Colonic mucosa (tissue), 4 donors: ENCODE results near the gene IL20. TPM values are rescaled to one million over a fixed set of nuclear protein-coding genes. Genes with fewer than 3 reads are reported as not detected.

Source experiments
- DNase-seq: peaks from one replicate; pipeline ENCODE4 v3.0.0-alpha.2; 2020
- H3K27ac ChIP-seq: fragments of 200-600 bp; one replicate; pipeline ENCODE4 v1.8.0; 2021
- H3K27me3 ChIP-seq: fragments of 200-600 bp; one replicate; pipeline ENCODE4 v1.8.0; 2021
- H3K36me3 ChIP-seq: fragments of 200-600 bp; one replicate; pipeline ENCODE4 v1.8.0; 2021
- H3K4me1 ChIP-seq: fragments of 200-600 bp; one replicate; pipeline ENCODE4 v1.8.0; 2021; ENCODE audit warnings: mild to moderate bottlenecking
- H3K4me3 ChIP-seq: fragments of 200-600 bp; one replicate; pipeline ENCODE4 v1.8.0; 2021
- H3K9ac ChIP-seq, 2 donors: one replicate each; pipeline ENCODE4 v1.7.0; 2013; ENCODE audit warnings: control low read depth in 2 of 2, low read depth in 2 of 2, low read length in 2 of 2
- H3K9me3 ChIP-seq: fragments of 200-600 bp; one replicate; pipeline ENCODE4 v1.8.0; 2021
- intact Hi-C: fragments of 100-400 bp; cut with DNase I; formaldehyde crosslinking; loops from one replicate; pipeline ENCODE4 v1.14.1; 2022
- total RNA-seq, 2 donors: library from RNA; stranded (reverse); fragmentation: NEBNext Ultra II Directional in 1 of 2; extraction: Animal tissue kit (Norgen Biotek cat#: 25700) in 1 of 2; gene quantifications; one replicate each; pipeline ENCODE4 v1.2.1, GENCODE V29; 2021
- TF ChIP-seq, protein P1 (sequence below): fragments of 200-600 bp; IDR thresholded peaks from one replicate; pipeline ENCODE4 v1.8.0; 2022; ENCODE audit warnings: antibody characterized with exemption, mild to moderate bottlenecking
- donor health status: healthy.
- donor health status: DM: no; HTN: no; CAD: no.
- donor health status: DM: no; HTN: no; CAD: no.

IL20 gene
- total RNA-seq, 2 donors from 2014 or later = not detected

GRCh38 chr1:206898915-206899431 is 33.5 kb downstream of the IL20 start:
- Histone ChIP-seq H3K36me3 (no peaks in the 10 kb centered on the region), H3K27me3 (no peaks in the 10 kb centered on the region), H3K9ac (no peak overlapping the region), H3K4me1 (no peaks in the 10 kb centered on the region), H3K4me3 (no peak overlapping the region), H3K27ac (no peak overlapping the region), H3K9me3 (no peaks in the 10 kb centered on the region)
- no peak for DNase-seq
- TF ChIP-seq, protein P1, sequence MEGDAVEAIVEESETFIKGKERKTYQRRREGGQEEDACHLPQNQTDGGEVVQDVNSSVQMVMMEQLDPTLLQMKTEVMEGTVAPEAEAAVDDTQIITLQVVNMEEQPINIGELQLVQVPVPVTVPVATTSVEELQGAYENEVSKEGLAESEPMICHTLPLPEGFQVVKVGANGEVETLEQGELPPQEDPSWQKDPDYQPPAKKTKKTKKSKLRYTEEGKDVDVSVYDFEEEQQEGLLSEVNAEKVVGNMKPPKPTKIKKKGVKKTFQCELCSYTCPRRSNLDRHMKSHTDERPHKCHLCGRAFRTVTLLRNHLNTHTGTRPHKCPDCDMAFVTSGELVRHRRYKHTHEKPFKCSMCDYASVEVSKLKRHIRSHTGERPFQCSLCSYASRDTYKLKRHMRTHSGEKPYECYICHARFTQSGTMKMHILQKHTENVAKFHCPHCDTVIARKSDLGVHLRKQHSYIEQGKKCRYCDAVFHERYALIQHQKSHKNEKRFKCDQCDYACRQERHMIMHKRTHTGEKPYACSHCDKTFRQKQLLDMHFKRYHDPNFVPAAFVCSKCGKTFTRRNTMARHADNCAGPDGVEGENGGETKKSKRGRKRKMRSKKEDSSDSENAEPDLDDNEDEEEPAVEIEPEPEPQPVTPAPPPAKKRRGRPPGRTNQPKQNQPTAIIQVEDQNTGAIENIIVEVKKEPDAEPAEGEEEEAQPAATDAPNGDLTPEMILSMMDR = no peak
- intact Hi-C loops = no loop called here

DNA sequence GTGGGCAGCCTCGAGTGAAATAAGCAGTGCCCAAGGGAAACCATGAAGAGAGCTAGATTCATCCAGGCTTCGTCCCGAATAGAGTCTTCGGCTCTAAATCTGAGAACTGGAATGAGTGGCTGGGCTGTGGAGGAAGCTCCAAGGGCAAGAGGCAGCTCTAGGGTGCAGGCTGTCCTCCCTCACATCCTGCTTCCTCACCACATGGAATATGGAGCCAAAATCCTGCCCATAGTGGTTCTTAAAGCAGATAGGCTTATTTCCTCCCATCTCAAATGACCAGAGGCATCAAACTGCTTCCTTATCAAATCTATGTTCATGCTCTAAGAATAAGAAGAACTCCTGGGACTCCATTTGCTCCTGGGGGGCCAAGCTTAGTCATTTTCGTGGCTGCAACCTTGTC is 34.3 kb downstream of the IL20 start:
- Histone ChIP-seq H3K27ac (no peak overlapping the region), H3K9me3 (no peaks in the 10 kb centered on the region), H3K36me3 (no peaks in the 10 kb centered on the region), H3K9ac (no peak overlapping the region), H3K27me3 (no peaks in the 10 kb centered on the region), H3K4me1 (no peaks in the 10 kb centered on the region), H3K4me3 (no peak overlapping the region)
- DNase-seq = no peak
- TF ChIP-seq, protein P1 = no peak
- intact Hi-C loops = no loop called here

DNA sequence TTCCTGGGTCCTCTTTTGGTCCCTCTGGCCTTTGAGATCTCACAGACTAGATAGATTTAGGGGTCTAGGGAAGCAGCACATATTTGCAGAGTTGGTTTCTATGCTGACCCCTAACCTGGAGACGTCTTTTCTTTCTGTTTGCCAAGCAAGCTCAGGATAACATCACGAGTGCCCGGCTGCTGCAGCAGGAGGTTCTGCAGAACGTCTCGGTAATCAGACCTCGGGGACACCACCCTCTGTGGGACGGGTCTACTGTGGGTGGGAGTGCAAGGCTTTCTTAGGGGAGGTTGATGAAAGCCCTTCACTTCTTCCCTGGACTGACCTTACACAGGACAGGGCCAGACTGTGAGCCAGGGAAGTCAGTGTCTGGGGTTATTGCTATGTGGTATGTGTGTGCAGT is 34.7 kb downstream of the IL20 start:
- intact Hi-C loops = no loop called here
- no peak overlapping the region for H3K4me3 ChIP-seq
- H3K4me1 ChIP-seq = no peaks in the 10 kb centered on the region
- no peaks in the 10 kb centered on the region for H3K9me3 ChIP-seq
- no peak for DNase-seq
- H3K27me3 ChIP-seq = no peaks in the 10 kb centered on the region
- no peaks in the 10 kb centered on the region for H3K36me3 ChIP-seq
- H3K27ac ChIP-seq = no peak overlapping the region
- TF ChIP-seq, protein P1 = no peak
- H3K9ac ChIP-seq = no peak overlapping the region

DNA sequence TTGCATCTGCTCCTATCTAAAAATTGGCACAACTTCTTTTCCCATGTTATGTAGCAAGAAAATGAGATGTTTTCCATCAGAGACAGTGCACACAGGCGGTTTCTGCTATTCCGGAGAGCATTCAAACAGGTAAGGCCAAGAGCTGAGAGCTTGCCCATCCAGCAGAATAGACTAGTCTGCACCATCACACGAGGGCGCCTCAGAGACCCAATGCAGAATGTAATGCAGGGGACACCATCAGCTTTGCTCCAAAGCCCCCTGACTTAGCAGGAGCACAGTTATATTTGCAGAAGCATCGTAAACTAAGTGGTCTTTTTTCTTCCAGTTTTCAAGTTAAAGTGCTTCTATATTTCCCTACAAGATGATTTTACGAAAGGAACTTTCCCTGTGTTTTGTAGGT is 36.5 kb downstream of the IL20 start:
- Histone ChIP-seq H3K4me3 (no peak overlapping the region), H3K4me1 (no peaks in the 10 kb centered on the region), H3K9ac (no peak overlapping the region), H3K36me3 (no peaks in the 10 kb centered on the region), H3K27me3 (no peaks in the 10 kb centered on the region), H3K9me3 (no peaks in the 10 kb centered on the region), H3K27ac (no peak overlapping the region)
- TF ChIP-seq, protein P1 = no peak
- DNase-seq = no peak
- intact Hi-C loops = no loop called here

DNA sequence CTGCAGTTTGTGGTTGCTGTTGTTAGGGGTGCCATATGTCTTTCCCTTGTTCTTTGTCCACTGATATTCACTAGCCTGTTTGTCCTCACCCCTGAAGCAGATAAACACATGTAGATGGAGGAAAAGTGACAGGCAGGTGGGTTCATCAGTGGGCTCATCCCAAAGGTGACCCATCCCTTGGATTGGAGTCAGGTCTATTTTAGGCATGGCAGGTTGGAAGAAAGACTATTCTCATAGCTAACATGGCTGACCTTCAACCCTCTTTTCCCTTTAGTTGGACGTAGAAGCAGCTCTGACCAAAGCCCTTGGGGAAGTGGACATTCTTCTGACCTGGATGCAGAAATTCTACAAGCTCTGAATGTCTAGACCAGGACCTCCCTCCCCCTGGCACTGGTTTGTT is 37.3 kb downstream of the IL20 start:
- Histone ChIP-seq H3K27me3 (no peaks in the 10 kb centered on the region), H3K27ac (no peak overlapping the region), H3K9ac (no peak overlapping the region), H3K9me3 (no peaks in the 10 kb centered on the region), H3K4me3 (no peak overlapping the region), H3K36me3 (no peaks in the 10 kb centered on the region), H3K4me1 (no peaks in the 10 kb centered on the region)
- intact Hi-C loops = no loop called here
- no peak for DNase-seq
- TF ChIP-seq, protein P1 = no peak
